ENCODE results near the gene PIK3C2G.

The PIK3C2G gene

GRCh38 chr12:18280728-18281127, 19.4 kb downstream of the PIK3C2G start:
- no peak for DNase-seq (ENCODE audit: low read depth in 2 of 2)

GRCh38 chr12:18281941-18282340, 20.6 kb downstream of the PIK3C2G start:
- no peak for DNase-seq (ENCODE audit: low read depth in 2 of 2)

GRCh38 chr12:18283831-18284230, 22.5 kb downstream of the PIK3C2G start:
- no peak for DNase-seq (ENCODE audit: low read depth in 2 of 2)

GRCh38 chr12:18284386-18284785, 23.1 kb downstream of the PIK3C2G start:
- DNase-seq (ENCODE audit: low read depth in 2 of 2): peak in 1 of 2 experiments; percentile 6

GRCh38 chr12:18285161-18285560, 23.8 kb downstream of the PIK3C2G start:
- no peak for DNase-seq (ENCODE audit: low read depth in 2 of 2)

GRCh38 chr12:18290386-18290785, 29.1 kb downstream of the PIK3C2G start:
- DNase-seq (ENCODE audit: low read depth in 2 of 2): no peak

GRCh38 chr12:18294889-18295288, 33.6 kb downstream of the PIK3C2G start:
- DNase-seq (ENCODE audit: low read depth in 2 of 2): no peak

- no peak for DNase-seq (ENCODE audit: low read depth in 2 of 2)
Observed at GRCh38 chr12:18296201-18296908, 35.0 kb downstream of the PIK3C2G start.

GRCh38 chr12:18296909-18297280, 35.6 kb downstream of the PIK3C2G start:
- DNase-seq (ENCODE audit: low read depth in 2 of 2): no peak

GRCh38 chr12:18297902-18298301, 36.6 kb downstream of the PIK3C2G start:
- no peak for DNase-seq (ENCODE audit: low read depth in 2 of 2)

- no peak for DNase-seq (ENCODE audit: low read depth in 2 of 2)
Observed at GRCh38 chr12:18302809-18303430, 41.6 kb downstream of the PIK3C2G start.

GRCh38 chr12:18304609-18305008, 43.3 kb downstream of the PIK3C2G start:
- no peak for DNase-seq (ENCODE audit: low read depth in 2 of 2)

- DNase-seq (ENCODE audit: low read depth in 2 of 2): no peak
Observed at GRCh38 chr12:18306311-18306710, 45.0 kb downstream of the PIK3C2G start.

- no peak for DNase-seq (ENCODE audit: low read depth in 2 of 2)
Observed at GRCh38 chr12:18313306-18313705, 52.0 kb downstream of the PIK3C2G start.

GRCh38 chr12:18320036-18320617, 58.8 kb downstream of the PIK3C2G start:
- DNase-seq (ENCODE audit: low read depth in 2 of 2): peak; percentile 60 to 66

GRCh38 chr12:18320976-18321375, 59.7 kb downstream of the PIK3C2G start:
- DNase-seq (ENCODE audit: low read depth in 2 of 2): no peak

GRCh38 chr12:18323159-18323558, 61.8 kb downstream of the PIK3C2G start:
- DNase-seq (ENCODE audit: low read depth in 2 of 2): no peak

GRCh38 chr12:18327036-18327435, 65.7 kb downstream of the PIK3C2G start:
- no peak for DNase-seq (ENCODE audit: low read depth in 2 of 2)

GRCh38 chr12:18332173-18332572, 70.9 kb downstream of the PIK3C2G start:
- DNase-seq (ENCODE audit: low read depth in 2 of 2): no peak

- DNase-seq (ENCODE audit: low read depth in 2 of 2): no peak
Observed at GRCh38 chr12:18339633-18340032, 78.3 kb downstream of the PIK3C2G start.

GRCh38 chr12:18340186-18340585, 78.9 kb downstream of the PIK3C2G start:
- DNase-seq (ENCODE audit: low read depth in 2 of 2): no peak

GRCh38 chr12:18340786-18341185, 79.5 kb downstream of the PIK3C2G start:
- no peak for DNase-seq (ENCODE audit: low read depth in 2 of 2)

- no peak for DNase-seq (ENCODE audit: low read depth in 2 of 2)
Observed at GRCh38 chr12:18343708-18344107, 82.4 kb downstream of the PIK3C2G start.

All from fibroblast of skin of left biceps (primary cell).